CD8-positive, alpha-beta memory T cell (primary cell): ENCODE data around the gene LSP1. TPM values are rescaled to one million over a fixed set of nuclear protein-coding genes. Genes with fewer than 3 reads are reported as not detected.

ENCODE experiments used
- CTCF ChIA-PET: fragments of 350-600 bp; sonication (Branson Sonifier 250); formaldehyde crosslinking; loops from one replicate; lab custom pipeline; 2021; ENCODE audit warnings: antibody characterized with exemption; lab: Charles Lee
- POLR2A ChIA-PET: fragments of 350-600 bp; sonication (Branson Sonifier 250); formaldehyde crosslinking; loops from one replicate; lab custom pipeline; 2021; ENCODE audit warnings: antibody characterized with exemption; lab: Charles Lee
- DNase-seq, 5 donors: peaks; one replicate each; pipeline versions ENCODE4 v3.0.0 to v3.0.0-alpha.2; 2020 to 2022; ENCODE audit warnings: mixed read lengths in 1 of 5
- H3K27ac ChIP-seq: one replicate; pipeline ENCODE4 v1.7.0; 2013; ENCODE audit warnings: low read depth, mild to moderate bottlenecking, low read length, moderate library complexity
- H3K27me3 ChIP-seq: 2 replicates; pipeline ENCODE4 v1.7.0; 2013; ENCODE audit warnings: low read length, mild to moderate bottlenecking; ENCODE audit not compliant: insufficient read depth, poor library complexity, severe bottlenecking
- H3K36me3 ChIP-seq: 2 replicates; pipeline ENCODE4 v1.7.0; 2013; ENCODE audit warnings: mild to moderate bottlenecking, low read length, moderate library complexity; ENCODE audit not compliant: insufficient read depth
- H3K4me1 ChIP-seq: 2 replicates; pipeline ENCODE4 v1.7.0; 2013; ENCODE audit warnings: mild to moderate bottlenecking, low read length, moderate library complexity; ENCODE audit not compliant: insufficient read depth
- H3K4me3 ChIP-seq: 2 replicates; pipeline ENCODE4 v1.7.0; 2013; ENCODE audit warnings: mild to moderate bottlenecking, low read length
- H3K9me3 ChIP-seq: 2 replicates; pipeline ENCODE4 v1.7.0; 2013; ENCODE audit warnings: mild to moderate bottlenecking, low read length
- H3K27ac Mint-ChIP-seq, 8 donors: one replicate each; pipeline ENCODE4 v1.8.0; 2020 to 2021; ENCODE audit warnings: mixed read lengths in 8 of 8, mild to moderate bottlenecking in 6 of 8, inconsistent platforms in 3 of 8, moderate library complexity in 3 of 8
- H3K27me3 Mint-ChIP-seq, 2 donors: one replicate each; pipeline ENCODE4 v1.8.0; 2020 to 2021; ENCODE audit warnings: mixed read lengths in 2 of 2, mild to moderate bottlenecking in 1 of 2, moderate library complexity in 1 of 2
- H3K36me3 Mint-ChIP-seq, 3 donors: one replicate each; pipeline ENCODE4 v1.8.0; 2020 to 2021; ENCODE audit warnings: mixed read lengths in 3 of 3, inconsistent platforms in 1 of 3, mild to moderate bottlenecking in 1 of 3
- H3K4me1 Mint-ChIP-seq, 3 donors: one replicate each; pipeline ENCODE4 v1.8.0; 2020 to 2021; ENCODE audit warnings: mixed read lengths in 3 of 3, inconsistent platforms in 1 of 3, mild to moderate bottlenecking in 1 of 3
- H3K4me3 Mint-ChIP-seq, 7 donors: one replicate each; pipeline ENCODE4 v1.8.0; 2020 to 2021; ENCODE audit warnings: mixed read lengths in 7 of 7, mild to moderate bottlenecking in 6 of 7, moderate library complexity in 4 of 7, inconsistent platforms in 2 of 7
- H3K9me3 Mint-ChIP-seq, 5 donors: one replicate each; pipeline ENCODE4 v1.8.0; 2020 to 2022; ENCODE audit warnings: mixed read lengths in 5 of 5, mild to moderate bottlenecking in 3 of 5, moderate library complexity in 2 of 5, inconsistent platforms in 1 of 5
- polyA plus RNA-seq: library from polyadenylated mRNA; unstranded; fragments of 300-500 nt; fragmentation: Illumina TruSeq; gene quantifications from one replicate; pipeline ENCODE4 v1.2.3, GENCODE V29; 2021
- total RNA-seq, 2 experiments: library from RNA; stranded (reverse); gene quantifications; one replicate each; pipeline ENCODE4 v1.2.3, GENCODE V29; 2021

Gene LSP1
- total and polyA plus RNA-seq, 3 experiments from 2014 or later: 226 to 496 (median 230) TPM

DNA sequence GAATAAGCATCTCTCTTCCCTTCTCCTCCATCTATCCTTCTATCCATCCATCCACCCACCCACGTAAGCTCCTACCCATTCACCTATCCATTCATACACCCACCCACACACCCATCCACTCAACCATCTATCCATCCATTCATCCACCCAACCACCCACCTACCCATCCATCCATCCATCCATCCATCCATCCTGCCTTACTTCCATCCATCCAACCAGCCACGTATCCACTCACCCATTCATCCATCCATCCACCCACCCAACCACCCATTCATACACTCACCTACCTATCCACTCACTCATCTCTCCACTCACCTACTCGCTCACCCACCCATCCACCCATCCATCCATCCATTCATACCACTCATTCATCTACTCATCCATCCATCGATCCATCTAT lies 79.8 kb downstream of the LSP1 start:
- H3K36me3 ChIP-seq: no peaks in the 10 kb centered on the region
- no peaks in the 10 kb centered on the region for H3K9me3 ChIP-seq
- Mint-ChIP-seq H3K4me1 (peaks cover 4 to 5% (median 4%) of the 10 kb centered on the region in 3 donors), H3K27me3 (peaks cover 3 to 7% of the 10 kb centered on the region in 2 donors), H3K27ac (no peak overlapping the region), H3K4me3 (no peak overlapping the region), H3K36me3 (peaks cover 0 to 2% (median 0%) of the 10 kb centered on the region in 3 donors), H3K9me3 (peaks cover 0 to 1% (median 0%) of the 10 kb centered on the region in 5 donors)
- ChIA-PET POLR2A (no interaction called here), CTCF (no interaction called here)
- H3K4me1 ChIP-seq: no peaks in the 10 kb centered on the region
- peak in 1 of 5 donors; percentile 19 for DNase-seq
- no peaks in the 10 kb centered on the region for H3K27me3 ChIP-seq
- no peak overlapping the region for H3K27ac ChIP-seq
- no peak overlapping the region for H3K4me3 ChIP-seq

DNA sequence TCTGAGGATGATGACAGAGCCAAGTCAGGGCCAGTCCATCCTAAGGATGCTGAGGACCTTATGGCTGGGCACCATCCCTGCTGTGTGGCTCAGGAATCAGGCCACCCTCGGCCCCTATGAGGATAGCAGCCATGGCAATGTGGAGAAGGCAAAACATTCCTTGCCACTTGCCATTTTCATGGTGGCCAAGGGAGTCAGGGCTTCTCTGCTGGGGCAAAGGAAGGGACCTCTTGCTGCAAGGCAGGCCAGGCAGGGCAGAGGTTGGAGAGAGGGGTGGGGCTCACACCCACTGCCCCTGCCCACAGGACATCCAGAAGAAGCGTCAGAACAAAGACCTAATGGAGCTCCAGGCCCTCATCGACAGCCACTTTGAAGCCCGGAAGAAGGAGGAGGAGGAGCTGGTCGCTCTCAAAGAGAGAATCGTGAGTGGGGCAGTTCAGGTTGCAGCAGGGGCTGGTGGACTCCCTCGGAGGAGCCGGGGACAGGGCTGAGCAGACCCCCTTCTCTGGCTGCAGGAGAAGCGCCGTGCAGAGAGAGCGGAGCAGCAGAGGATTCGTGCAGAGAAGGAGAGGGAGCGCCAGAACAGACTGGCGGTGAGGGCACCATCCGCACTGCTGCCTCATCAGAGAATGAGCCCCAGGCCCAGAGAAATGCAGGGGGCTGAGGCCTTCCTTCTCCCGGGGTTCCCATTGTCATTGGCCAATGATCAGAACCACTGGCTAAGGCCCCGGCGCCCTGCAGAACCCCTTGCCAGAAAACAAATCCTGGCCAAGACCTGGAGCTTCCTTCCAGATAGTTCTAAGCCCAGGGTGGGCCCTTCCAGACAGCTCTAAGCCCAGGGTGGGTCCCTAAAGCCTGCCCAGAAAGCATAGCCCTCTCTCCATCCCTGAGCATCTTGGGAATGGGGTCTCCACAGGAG lies 80.8 kb downstream of the LSP1 start:
- H3K4me1 ChIP-seq: no peaks in the 10 kb centered on the region
- H3K27me3 ChIP-seq: no peaks in the 10 kb centered on the region
- H3K4me3 Mint-ChIP-seq: no peak overlapping the region
- peaks cover 0 to 1% (median 0%) of the 10 kb centered on the region in 5 donors for H3K9me3 Mint-ChIP-seq
- CTCF ChIA-PET: interaction anchor here (3.0 kb wide), 1 partner anchor 100 kb away, joined by 10 read pairs; the partner anchor contains the start of gene SYT8
- no peak overlapping the region for H3K4me3 ChIP-seq
- H3K36me3 Mint-ChIP-seq: peaks cover 0 to 2% (median 0%) of the 10 kb centered on the region in 3 donors
- peak overlapping the region in 1 of 8 donors; percentile 44 for H3K27ac Mint-ChIP-seq
- H3K27ac ChIP-seq: no peak overlapping the region
- DNase-seq: peak in 1 of 5 donors; percentile 19
- peaks cover 3 to 7% of the 10 kb centered on the region in 2 donors for H3K27me3 Mint-ChIP-seq
- POLR2A ChIA-PET: no interaction called here
- no peaks in the 10 kb centered on the region for H3K9me3 ChIP-seq
- H3K4me1 Mint-ChIP-seq: peaks cover 4 to 5% (median 4%) of the 10 kb centered on the region in 3 donors
- H3K36me3 ChIP-seq: no peaks in the 10 kb centered on the region

DNA sequence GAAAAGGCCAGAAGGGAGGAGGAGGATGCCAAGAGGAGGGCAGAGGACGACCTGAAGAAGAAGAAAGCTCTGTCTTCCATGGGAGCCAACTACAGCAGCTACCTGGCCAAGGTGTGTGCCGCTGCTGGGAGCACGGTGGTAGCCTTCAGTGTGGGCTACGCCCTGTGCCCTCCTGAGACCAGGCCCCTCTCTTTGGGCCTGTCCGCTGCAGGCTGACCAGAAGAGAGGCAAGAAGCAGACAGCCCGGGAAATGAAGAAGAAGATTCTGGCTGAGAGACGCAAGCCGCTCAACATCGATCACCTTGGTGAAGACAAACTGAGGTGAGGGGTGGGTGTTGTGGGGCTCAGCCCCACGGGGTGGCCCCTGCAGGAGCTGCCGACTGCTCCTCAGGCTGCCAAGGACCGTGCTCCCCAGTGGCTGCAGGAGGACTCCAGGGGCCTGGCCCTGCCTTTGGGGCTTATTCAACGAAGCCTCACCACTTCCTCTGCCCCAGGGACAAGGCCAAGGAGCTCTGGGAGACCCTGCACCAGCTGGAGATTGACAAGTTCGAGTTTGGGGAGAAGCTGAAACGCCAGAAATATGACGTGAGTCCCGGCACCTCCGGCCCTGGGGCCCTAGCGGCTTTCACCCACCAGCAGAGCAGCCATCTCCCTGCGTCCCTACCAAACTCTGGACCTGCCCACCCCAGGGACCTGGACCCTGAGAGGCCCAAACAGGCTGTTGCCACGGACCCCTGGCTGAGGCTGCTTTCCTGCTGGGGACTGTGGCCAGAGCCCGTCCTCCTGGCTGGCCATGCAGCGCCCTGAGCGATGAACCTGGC lies 81.7 kb downstream of the LSP1 start:
- H3K27me3 ChIP-seq: no peaks in the 10 kb centered on the region
- Mint-ChIP-seq H3K27me3 (peaks cover 3 to 9% of the 10 kb centered on the region in 2 donors), H3K27ac (no peak overlapping the region), H3K4me1 (peaks cover 8 to 11% (median 10%) of the 10 kb centered on the region in 3 donors), H3K4me3 (no peak overlapping the region), H3K9me3 (peaks cover 0 to 1% (median 0%) of the 10 kb centered on the region in 5 donors), H3K36me3 (peaks cover 0 to 2% (median 0%) of the 10 kb centered on the region in 3 donors)
- ChIA-PET CTCF (interaction anchor here (1.8 to 3.0 kb wide), 2 partner anchors 52 to 101 kb away, joined by 7 to 10 read pairs; partner anchors contain the start of gene SYT8), POLR2A (no interaction called here)
- H3K9me3 ChIP-seq: no peaks in the 10 kb centered on the region
- no peaks in the 10 kb centered on the region for H3K36me3 ChIP-seq
- DNase-seq: peak in 1 of 5 donors; percentile 30
- no peak overlapping the region for H3K27ac ChIP-seq
- no peaks in the 10 kb centered on the region for H3K4me1 ChIP-seq
- H3K4me3 ChIP-seq: no peak overlapping the region

DNA sequence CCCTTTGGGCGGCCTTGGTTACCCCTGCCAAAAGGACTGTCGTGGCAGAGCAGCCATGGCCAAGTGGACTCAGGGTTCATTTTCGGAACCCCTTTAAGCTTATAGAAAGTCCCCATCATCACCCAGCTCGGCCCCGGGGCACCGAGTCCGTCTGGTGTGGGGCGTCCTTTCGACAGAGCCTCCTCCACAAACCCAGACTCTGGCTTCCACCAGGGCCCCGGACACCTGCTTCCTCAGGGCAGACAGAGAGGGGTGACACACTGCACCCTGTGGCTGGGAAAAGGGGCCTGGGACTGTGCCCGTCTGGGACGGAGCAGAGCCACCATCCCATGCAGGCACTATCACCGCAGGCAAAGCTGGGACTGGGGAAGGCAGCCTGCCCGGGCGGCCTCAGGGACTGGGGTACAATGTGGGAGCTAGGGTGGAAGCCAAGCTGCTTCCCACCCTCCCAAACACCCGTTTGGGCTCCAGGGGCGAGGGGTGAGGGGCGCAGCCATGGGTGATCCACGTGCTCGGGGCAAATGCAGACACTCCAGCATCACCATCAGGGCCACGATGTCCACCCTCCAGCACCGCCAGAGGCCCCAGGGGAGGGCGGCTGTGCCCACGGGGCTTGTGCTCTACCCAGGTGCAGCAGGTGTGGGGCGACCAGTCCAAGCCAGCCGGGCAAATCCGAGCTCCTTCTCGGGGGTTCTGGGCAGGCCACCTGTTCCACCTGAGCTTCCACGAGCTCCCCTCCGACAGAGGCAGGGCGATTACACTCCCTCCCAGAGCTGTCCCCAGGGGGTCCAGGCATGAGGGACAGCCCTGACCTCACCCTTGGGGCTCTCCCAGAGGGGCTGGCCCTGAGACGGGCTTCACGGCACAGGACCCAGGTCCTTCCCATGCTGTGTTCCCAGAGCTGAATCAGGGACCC lies 82.5 kb downstream of the LSP1 start:
- Histone ChIP-seq H3K9me3 (no peaks in the 10 kb centered on the region), H3K4me1 (no peaks in the 10 kb centered on the region), H3K4me3 (no peak overlapping the region), H3K36me3 (no peaks in the 10 kb centered on the region), H3K27me3 (no peaks in the 10 kb centered on the region), H3K27ac (no peak overlapping the region)
- Mint-ChIP-seq H3K9me3 (peaks cover 0 to 1% (median 0%) of the 10 kb centered on the region in 5 donors), H3K27ac (no peak overlapping the region), H3K4me3 (no peak overlapping the region), H3K36me3 (peaks cover 0 to 2% (median 0%) of the 10 kb centered on the region in 3 donors), H3K27me3 (peaks cover 3 to 9% of the 10 kb centered on the region in 2 donors), H3K4me1 (peaks cover 7 to 13% (median 8%) of the 10 kb centered on the region in 3 donors)
- POLR2A ChIA-PET: no interaction called here
- CTCF ChIA-PET: interaction anchor here (0.7 to 3.0 kb wide), 4 partner anchors 22 to 241 kb away, joined by 3 to 10 read pairs (median 5); partner anchors contain the start of gene SYT8
- peak in 1 of 5 donors; percentile 41 for DNase-seq

DNA sequence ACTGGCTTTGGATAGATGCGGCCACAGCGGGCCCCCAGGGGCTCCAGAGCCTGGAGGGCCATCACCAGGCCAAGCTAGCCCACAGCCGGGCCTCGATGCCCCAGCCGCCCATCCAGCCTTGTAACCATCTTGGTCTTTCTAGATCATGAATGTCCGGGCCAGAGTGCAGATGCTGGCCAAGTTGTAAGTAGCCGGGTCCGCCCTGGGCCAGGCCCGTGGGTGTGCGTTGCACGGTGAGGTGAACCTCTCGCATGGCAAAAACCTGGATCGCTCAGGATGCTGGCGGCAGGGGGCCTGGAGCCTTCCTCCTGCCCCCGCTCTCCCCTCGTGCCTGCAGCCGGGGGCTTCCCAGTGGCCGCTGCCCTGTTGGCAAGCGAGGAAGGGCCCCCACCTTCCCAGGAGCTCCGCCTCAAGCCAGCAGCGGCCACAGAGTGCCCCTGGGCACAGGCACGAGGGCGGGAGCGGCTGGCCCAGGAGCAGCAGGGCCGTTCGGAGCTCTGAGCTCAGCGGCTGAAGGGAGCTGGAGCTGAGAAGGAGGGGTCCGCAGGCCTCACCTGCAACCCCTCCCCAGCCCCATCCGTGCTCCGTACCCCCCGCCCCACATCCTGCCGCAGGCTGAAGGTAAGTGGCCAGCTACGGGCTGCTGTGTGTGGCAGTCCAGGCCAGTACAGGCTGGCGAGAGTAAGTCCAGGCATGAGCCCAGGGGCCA lies 83.3 kb downstream of the LSP1 start:
- H3K4me1 Mint-ChIP-seq: peaks cover 4 to 11% (median 6%) of the 10 kb centered on the region in 3 donors
- peaks cover 3 to 9% of the 10 kb centered on the region in 2 donors for H3K27me3 Mint-ChIP-seq
- Histone ChIP-seq H3K4me3 (no peak overlapping the region), H3K27me3 (no peaks in the 10 kb centered on the region), H3K36me3 (no peaks in the 10 kb centered on the region), H3K9me3 (no peaks in the 10 kb centered on the region), H3K27ac (no peak overlapping the region), H3K4me1 (no peaks in the 10 kb centered on the region)
- DNase-seq: peak in 1 of 5 donors; percentile 39
- ChIA-PET POLR2A (no interaction called here), CTCF (interaction anchor here (0.7 to 3.0 kb wide), 4 partner anchors 23 to 242 kb away, joined by 3 to 10 read pairs (median 5); partner anchors contain the start of gene SYT8)
- H3K9me3 Mint-ChIP-seq: peaks cover 0 to 1% (median 0%) of the 10 kb centered on the region in 5 donors
- H3K4me3 Mint-ChIP-seq: no peak overlapping the region
- H3K27ac Mint-ChIP-seq: no peak overlapping the region
- H3K36me3 Mint-ChIP-seq: peaks cover 0 to 2% (median 0%) of the 10 kb centered on the region in 3 donors

DNA sequence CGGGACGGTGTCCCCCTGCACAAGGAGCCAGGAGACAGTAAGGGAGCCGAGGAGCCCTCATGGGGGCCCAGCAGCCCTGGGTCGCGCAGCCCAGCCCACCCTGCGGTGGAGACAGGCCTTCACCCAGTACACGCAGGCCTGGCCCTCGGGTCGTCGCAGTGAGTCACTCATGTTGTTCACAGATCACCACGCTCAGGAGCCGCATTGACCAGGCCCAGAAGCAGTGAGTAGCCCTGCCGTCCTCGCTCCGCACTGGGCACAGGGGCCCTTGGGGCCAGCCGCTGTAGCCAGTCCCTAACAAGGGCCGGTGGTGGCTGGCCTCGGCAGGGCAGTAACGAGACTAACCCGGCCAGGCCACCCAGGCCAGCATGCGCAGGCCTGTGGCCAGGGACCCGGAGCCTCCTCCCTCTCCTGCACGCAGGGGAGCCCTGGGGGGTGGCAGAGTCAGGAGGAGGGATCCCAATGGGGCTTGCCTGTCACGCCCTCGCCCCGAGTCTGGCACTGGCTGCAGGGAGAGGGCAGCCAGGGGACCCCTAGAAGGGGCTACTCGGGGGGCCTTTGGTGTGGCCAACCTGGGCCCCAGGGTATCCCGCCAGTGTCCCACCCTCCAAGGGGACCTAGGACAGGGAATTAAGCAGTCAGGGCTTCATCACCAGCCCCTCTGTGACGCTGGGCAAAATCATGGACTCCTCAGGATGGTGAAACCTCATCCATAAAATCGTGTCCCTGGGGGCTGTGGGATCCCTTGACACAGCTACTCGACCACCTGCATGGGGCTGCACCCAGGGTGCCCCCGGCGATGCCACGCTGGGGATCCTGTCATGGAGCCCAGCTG lies 84.1 kb downstream of the LSP1 start:
- Histone ChIP-seq H3K27ac (no peak overlapping the region), H3K27me3 (no peaks in the 10 kb centered on the region), H3K36me3 (no peaks in the 10 kb centered on the region), H3K9me3 (no peaks in the 10 kb centered on the region), H3K4me1 (no peaks in the 10 kb centered on the region), H3K4me3 (no peak overlapping the region)
- peak in 1 of 5 donors; percentile 31 for DNase-seq
- Mint-ChIP-seq H3K4me1 (peaks cover 4 to 11% (median 6%) of the 10 kb centered on the region in 3 donors), H3K4me3 (no peak overlapping the region), H3K27me3 (peaks cover 3 to 9% of the 10 kb centered on the region in 2 donors), H3K9me3 (peaks cover 0 to 1% (median 0%) of the 10 kb centered on the region in 5 donors), H3K27ac (no peak overlapping the region), H3K36me3 (peaks cover 0 to 2% (median 0%) of the 10 kb centered on the region in 3 donors)
- ChIA-PET POLR2A (no interaction called here), CTCF (no interaction called here)
